IgD-negative memory B cell (primary cell): ENCODE measurements around the gene TCF21. TPM values are rescaled to one million over a fixed set of nuclear protein-coding genes. Genes with fewer than 3 reads are reported as not detected.
A peak's percentile ranks its signal among the peaks of the same experiment; 100 is the strongest.

ENCODE experiments used
- H3K27ac Mint-ChIP-seq, 3 donors: one replicate each; pipeline ENCODE4 v1.8.0; 2020 to 2022; ENCODE audit warnings: mild to moderate bottlenecking in 3 of 3, mixed read lengths in 3 of 3, moderate library complexity in 1 of 3
- H3K27me3 Mint-ChIP-seq: one replicate; pipeline ENCODE4 v1.8.0; 2021; ENCODE audit warnings: mixed read lengths
- H3K36me3 Mint-ChIP-seq: one replicate; pipeline ENCODE4 v1.8.0; 2020; ENCODE audit warnings: mild to moderate bottlenecking, mixed read lengths
- H3K4me1 Mint-ChIP-seq, 3 donors: one replicate each; pipeline ENCODE4 v1.8.0; 2020 to 2022; ENCODE audit warnings: mixed read lengths in 3 of 3, mild to moderate bottlenecking in 1 of 3
- H3K4me3 Mint-ChIP-seq, 4 donors: one replicate each; pipeline ENCODE4 v1.8.0; 2020 to 2022; ENCODE audit warnings: mild to moderate bottlenecking in 4 of 4, mixed read lengths in 4 of 4, moderate library complexity in 3 of 4
- H3K9me3 Mint-ChIP-seq, 3 donors: one replicate each; pipeline ENCODE4 v1.8.0; 2020 to 2021; ENCODE audit warnings: mixed read lengths in 3 of 3, mild to moderate bottlenecking in 1 of 3
- polyA plus RNA-seq: library from polyadenylated mRNA; unstranded; fragments of 300-500 nt; fragmentation: Illumina TruSeq; gene quantifications from one replicate; pipeline ENCODE4 v1.2.3, GENCODE V29; 2021

Gene TCF21
- polyA plus RNA-seq, 1 donor from 2014 or later, result not detected

DNA sequence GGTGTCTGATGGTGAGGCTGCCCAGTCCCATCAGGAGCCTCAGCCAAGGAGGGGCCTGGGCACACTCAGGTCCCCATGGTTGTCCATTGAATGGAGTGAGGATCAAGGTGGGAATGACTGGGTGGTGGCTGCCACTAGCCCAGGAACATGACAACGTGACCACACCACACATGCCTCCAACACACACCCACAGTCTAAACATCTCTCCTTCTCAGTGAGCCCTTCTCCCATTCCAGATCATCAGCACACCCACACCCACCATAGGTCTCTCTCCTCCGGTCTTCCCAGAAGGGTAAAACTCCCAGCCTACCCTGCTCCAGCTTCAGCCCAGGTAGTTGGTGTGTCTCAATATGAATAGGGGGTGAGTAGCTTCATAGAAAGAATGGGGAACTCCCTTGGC is 5.5 kb downstream of the TCF21 start:
- H3K27ac Mint-ChIP-seq, result peak overlapping the region in 1 of 3 donors; percentile 64
- H3K4me1 Mint-ChIP-seq, result peaks cover 11 to 20% (median 18%) of the 10 kb centered on the region in 3 donors
- H3K4me3 Mint-ChIP-seq, result peak overlapping the region in 1 of 4 donors; percentile 22
- H3K9me3 Mint-ChIP-seq, result peaks cover 0 to 5% (median 3%) of the 10 kb centered on the region in 3 donors
- no peaks in the 10 kb centered on the region for H3K36me3 Mint-ChIP-seq
- H3K27me3 Mint-ChIP-seq, result peaks cover 72% of the 10 kb centered on the region

DNA sequence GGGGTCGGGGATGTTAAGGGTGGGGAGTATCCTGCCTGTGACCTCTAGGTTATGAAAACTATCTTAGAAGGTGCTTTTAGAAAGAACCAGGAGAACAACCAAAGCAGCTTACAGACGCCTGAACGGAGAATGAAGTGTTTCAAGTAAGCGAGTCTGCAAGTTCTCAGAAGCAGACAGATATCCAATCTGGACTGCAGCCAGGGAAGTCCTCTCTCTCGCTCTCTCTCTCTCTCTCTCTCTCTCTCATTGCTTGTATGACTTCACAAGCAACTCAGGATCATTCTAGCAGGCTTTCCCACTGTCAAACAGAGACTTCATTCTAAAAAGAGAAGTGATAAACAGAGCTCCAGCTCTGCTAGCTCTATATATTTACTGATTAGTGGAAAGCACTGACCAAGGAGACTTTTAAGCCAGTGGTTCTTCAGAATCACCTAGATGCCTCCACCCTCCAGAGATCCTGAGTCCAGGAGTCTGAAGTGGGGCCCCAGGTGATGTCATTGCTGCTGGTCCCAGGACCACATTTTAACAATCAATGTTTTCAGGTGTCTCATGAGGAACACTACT is 6.0 kb downstream of the TCF21 start:
- H3K27me3 Mint-ChIP-seq, result peaks cover 69% of the 10 kb centered on the region
- H3K4me1 Mint-ChIP-seq, result peaks cover 11 to 19% (median 16%) of the 10 kb centered on the region in 3 donors
- H3K4me3 Mint-ChIP-seq, result peak overlapping the region in 1 of 4 donors; percentile 22
- H3K9me3 Mint-ChIP-seq, result peaks cover 0 to 5% (median 3%) of the 10 kb centered on the region in 3 donors
- no peaks in the 10 kb centered on the region for H3K36me3 Mint-ChIP-seq
- no peak overlapping the region for H3K27ac Mint-ChIP-seq

DNA sequence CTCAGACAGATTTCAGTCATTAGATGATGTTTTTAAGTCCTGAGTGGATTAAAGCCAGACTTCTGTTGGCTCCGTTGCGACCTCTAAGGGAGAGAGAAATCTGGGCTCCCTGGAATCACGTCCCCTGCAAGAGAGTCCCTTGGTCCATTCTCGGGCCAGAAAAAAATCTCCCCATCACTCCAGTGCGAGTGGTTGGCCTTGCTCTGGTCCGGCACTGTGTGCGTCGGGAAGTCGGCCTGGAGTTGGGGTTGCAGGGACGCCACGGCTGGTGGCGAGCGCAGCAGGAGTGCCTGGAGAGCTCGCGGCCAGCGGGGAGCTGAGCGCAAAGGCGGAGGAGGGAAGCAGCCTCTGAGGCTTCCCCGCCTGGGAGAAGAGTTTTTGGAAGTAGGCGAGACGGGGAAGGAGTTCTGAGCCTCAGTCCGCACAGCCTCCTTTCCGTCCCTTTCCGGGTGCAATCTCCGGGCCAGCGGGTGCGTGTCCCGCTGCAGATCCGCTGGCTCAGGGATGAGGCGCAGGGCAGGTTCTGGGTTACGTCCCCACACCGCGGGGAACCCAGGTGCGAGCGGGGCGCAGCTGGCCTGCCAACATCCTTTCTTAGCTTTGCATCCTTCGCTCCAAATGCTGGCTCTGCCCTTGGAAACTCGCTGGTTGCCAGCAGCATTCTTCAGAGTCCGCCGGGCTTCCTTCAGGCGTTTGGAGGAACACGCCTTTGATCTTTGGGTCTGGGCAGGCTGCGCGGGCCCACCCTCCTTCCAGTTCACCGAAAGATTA is 6.8 kb downstream of the TCF21 start:
- peaks cover 63% of the 10 kb centered on the region for H3K27me3 Mint-ChIP-seq
- H3K4me1 Mint-ChIP-seq, result peaks cover 8 to 15% (median 10%) of the 10 kb centered on the region in 3 donors
- H3K27ac Mint-ChIP-seq, result no peak overlapping the region
- H3K36me3 Mint-ChIP-seq, result no peaks in the 10 kb centered on the region
- H3K9me3 Mint-ChIP-seq, result peaks cover 0 to 4% (median 3%) of the 10 kb centered on the region in 3 donors
- no peak overlapping the region for H3K4me3 Mint-ChIP-seq

DNA sequence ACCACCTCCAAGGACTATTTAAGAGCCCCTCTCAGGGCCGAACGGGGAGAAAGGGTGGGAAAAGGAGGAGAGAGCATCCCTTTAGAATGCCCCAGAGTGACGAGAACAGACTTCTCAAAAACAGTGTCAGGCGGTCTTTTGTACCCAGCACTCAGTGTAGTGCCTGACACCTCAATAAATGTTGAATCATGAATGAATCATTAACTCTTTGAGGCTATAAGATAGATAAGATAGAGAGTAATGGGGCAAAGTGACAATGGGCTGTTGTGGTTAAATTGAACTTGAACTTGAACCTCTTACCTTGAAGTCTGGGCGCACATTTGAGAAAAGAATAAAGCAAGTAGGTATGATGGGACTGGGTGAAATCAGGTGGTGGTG is 7.4 kb downstream of the TCF21 start:
- no peak overlapping the region for H3K27ac Mint-ChIP-seq
- H3K36me3 Mint-ChIP-seq, result no peaks in the 10 kb centered on the region
- H3K4me1 Mint-ChIP-seq, result peaks cover 6 to 10% (median 8%) of the 10 kb centered on the region in 3 donors
- peaks cover 57% of the 10 kb centered on the region for H3K27me3 Mint-ChIP-seq
- peaks cover 0 to 3% (median 2%) of the 10 kb centered on the region in 3 donors for H3K9me3 Mint-ChIP-seq
- H3K4me3 Mint-ChIP-seq, result no peak overlapping the region

DNA sequence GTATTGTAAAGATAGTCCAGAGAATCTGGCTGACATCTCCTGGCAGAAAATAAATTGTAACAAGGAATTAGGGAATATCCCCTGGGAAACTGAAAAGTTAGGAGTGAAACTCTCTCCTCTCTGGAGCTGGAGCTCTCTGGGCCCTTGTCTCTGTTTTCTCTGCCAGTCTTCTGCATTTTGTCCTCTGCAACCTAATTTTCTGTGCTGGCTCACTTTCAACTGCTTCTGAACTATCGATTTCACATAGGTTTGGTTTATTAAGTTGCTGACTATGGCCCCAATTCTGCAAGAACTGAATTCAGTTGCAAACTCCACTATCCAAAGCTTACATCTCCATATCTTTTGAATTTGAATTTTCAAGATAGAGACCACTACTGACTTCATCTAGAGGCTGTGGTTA is 9.3 kb downstream of the TCF21 start:
- peaks cover 48% of the 10 kb centered on the region for H3K27me3 Mint-ChIP-seq
- H3K36me3 Mint-ChIP-seq, result no peaks in the 10 kb centered on the region
- no peak overlapping the region for H3K4me3 Mint-ChIP-seq
- H3K9me3 Mint-ChIP-seq, result peaks cover 0 to 3% (median 2%) of the 10 kb centered on the region in 3 donors
- no peak overlapping the region for H3K27ac Mint-ChIP-seq
- H3K4me1 Mint-ChIP-seq, result peaks cover 3 to 6% (median 3%) of the 10 kb centered on the region in 3 donors

DNA sequence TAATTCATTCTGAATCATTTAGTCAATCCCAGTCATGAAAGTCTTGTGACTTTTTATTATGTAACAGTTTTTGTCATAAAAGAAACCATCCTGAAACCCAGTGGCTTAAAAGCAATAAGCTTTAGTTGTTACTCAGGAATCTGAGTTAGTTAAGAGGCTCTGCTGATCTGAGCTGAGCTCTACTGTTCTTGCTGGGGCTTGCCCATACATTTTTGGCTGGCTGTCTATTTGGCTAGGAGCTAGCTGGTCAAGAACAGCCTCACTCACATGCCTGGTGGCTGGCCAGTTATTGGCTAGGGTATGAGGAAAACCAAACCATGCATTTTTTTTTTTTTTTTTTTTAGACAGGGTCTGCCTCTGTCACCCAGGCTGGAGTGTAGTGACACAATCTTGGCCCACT is 10.6 kb downstream of the TCF21 start:
- no peaks in the 10 kb centered on the region for H3K36me3 Mint-ChIP-seq
- no peak overlapping the region for H3K4me3 Mint-ChIP-seq
- H3K4me1 Mint-ChIP-seq, result no peaks in the 10 kb centered on the region
- H3K27me3 Mint-ChIP-seq, result peaks cover 37% of the 10 kb centered on the region
- H3K27ac Mint-ChIP-seq, result no peak overlapping the region
- peaks cover 0 to 2% (median 0%) of the 10 kb centered on the region in 3 donors for H3K9me3 Mint-ChIP-seq

DNA sequence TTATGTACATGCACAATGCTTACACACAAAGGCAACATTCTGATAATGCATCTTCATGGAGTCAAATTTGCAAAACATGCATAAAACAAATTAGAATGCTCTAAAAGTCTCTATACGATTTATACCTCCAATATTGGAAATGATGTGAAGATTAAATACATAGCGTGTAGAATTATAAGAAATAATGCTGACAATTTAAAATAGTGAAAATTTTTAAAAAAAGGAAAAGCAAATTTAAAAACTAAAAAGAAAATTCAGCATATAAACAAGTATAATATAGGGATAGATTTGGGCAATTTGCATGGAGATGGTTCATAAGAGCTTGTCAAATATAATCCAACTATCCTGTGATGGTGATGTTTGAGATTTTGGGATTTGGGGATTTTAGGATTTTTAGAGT is 14.9 kb downstream of the TCF21 start:
- H3K9me3 Mint-ChIP-seq, result no peaks in the 10 kb centered on the region
- no peak overlapping the region for H3K4me3 Mint-ChIP-seq
- no peaks in the 10 kb centered on the region for H3K36me3 Mint-ChIP-seq
- peaks cover 14% of the 10 kb centered on the region for H3K27me3 Mint-ChIP-seq
- H3K4me1 Mint-ChIP-seq, result no peaks in the 10 kb centered on the region
- no peak overlapping the region for H3K27ac Mint-ChIP-seq

DNA sequence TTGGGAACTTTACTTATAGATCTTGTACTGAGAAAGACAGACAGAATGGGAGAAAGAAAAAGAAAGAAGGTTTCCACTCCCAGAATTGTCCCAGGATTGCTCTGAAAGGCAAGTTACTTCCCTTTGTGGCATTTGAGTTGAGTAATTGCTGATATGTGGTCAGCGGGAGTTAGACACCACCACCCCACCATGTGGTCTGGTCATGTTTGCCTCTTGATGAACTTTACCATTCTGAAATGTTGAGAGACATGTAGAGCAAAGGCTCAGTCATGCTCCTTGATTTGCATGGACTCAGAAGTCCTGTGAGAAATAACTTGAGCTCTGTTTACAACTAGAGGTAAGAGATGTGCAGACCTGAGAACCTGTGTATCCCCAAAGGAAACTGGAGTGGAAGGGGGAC is 17.1 kb downstream of the TCF21 start:
- H3K9me3 Mint-ChIP-seq, result no peaks in the 10 kb centered on the region
- no peak overlapping the region for H3K27ac Mint-ChIP-seq
- H3K4me1 Mint-ChIP-seq, result no peaks in the 10 kb centered on the region
- no peaks in the 10 kb centered on the region for H3K36me3 Mint-ChIP-seq
- peaks cover 19% of the 10 kb centered on the region for H3K27me3 Mint-ChIP-seq
- H3K4me3 Mint-ChIP-seq, result no peak overlapping the region

DNA sequence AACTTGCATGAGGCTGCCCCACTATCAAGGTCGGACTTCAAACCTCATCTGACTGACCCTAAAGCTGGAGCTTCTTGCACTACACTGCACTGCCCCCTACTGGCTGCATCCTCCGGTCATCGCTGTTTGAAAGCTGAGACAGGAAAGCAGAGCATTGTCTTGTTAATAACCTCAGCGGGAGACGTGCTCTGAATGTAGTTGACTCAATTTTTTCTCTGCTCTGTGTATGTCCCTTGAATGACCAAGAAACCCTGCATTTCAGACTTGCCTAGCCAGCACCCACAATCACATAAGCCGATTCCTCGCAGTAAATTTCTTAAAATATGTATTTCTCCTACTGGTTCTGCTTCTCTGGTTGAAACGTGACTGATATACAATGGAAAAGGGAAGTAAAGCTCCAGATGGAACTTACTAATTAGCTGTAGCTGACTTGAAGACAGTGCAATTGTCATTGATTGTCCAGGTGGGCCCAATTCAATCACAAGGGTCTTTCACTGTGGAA is 27.8 kb downstream of the TCF21 start:
- Mint-ChIP-seq H3K27ac (no peak overlapping the region), H3K9me3 (no peaks in the 10 kb centered on the region)

DNA sequence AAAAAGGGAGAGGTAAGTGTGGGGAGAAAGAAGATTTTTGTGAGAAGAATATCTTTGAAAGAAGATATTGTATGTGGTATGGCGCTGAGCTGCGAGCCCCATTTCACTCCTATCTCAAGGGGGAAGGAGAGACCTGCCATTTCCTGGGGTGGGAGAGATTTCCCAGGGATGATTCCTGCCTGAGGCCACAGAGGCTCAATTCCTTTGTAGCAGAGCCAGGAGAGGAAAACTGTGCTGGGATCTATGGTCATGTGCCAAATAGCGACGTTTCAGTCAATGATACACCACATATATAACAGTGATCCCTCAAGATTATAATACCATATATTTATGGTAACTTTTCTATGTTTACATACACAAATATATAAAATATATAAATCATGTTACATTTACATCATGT is 28.9 kb downstream of the TCF21 start:
- Mint-ChIP-seq H3K27me3 (peaks cover 7% of the 10 kb centered on the region), H3K4me1 (peaks cover 0 to 4% (median 3%) of the 10 kb centered on the region in 3 donors), H3K27ac (peak overlapping the region in 1 of 3 donors; percentile 48), H3K36me3 (no peaks in the 10 kb centered on the region), H3K9me3 (no peaks in the 10 kb centered on the region), H3K4me3 (no peak overlapping the region)

More for the DNA sequence above, 27.8 kb downstream of the TCF21 start:
- Mint-ChIP-seq H3K4me1 (peaks cover 0 to 4% (median 3%) of the 10 kb centered on the region in 3 donors), H3K36me3 (no peaks in the 10 kb centered on the region), H3K4me3 (no peak overlapping the region), H3K27me3 (peaks cover 7% of the 10 kb centered on the region)

DNA sequence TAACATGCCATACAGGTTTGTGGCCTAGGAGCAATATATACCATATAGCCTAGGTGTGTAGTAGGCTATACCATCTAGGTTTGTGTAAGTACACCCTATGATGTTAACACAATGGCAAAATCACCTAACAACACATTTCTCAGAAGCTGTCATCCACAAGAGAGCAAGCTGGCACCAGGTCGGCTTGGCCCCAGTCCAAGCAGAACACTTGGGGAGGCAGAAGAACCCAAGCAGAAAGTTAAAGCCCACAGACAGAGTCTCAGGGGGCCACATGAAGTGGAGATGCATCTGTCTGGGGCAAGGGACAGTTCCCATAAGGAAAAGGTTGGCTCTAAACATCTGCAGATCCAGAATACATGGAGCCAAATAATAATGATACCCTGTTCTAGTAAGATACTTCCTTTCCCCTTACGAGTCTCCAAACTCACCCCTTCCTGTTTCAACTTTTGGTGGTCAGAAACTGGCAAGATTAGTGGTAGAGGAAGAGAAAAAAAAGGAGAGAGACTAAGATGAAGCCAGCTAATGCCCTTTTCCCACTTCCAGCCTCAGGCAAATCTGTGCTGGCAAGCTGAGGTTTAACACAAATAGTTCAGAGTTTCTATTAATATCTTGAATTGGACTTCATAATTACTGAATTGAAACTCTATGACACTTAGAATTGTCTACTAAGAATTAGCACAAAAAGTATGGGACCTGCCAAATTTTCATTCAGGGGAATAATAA is 29.5 kb downstream of the TCF21 start:
- Mint-ChIP-seq H3K36me3 (no peaks in the 10 kb centered on the region), H3K27me3 (peaks cover 7% of the 10 kb centered on the region), H3K9me3 (no peaks in the 10 kb centered on the region), H3K4me3 (no peak overlapping the region), H3K27ac (peak overlapping the region in 1 of 3 donors; percentile 48), H3K4me1 (peaks cover 0 to 4% (median 3%) of the 10 kb centered on the region in 3 donors)

DNA sequence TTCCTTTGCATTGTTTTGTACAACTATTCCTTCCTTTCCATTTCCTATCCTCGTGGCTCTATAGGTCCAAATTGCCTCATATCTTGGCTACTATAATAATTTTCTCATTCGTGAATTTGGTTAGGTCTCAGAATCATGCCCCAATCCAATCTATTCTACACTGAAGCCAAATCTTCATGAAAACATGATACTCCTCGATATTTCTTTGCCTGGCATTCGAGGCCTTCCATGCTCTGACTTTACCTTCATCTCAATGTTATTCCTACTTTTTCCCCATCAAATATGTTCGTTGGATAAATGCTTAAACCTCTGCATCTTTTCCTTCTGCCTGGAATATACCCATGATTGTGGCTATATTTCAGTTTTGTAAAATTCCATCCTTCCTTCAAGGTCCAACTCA is 30.4 kb downstream of the TCF21 start:
- Mint-ChIP-seq H3K4me3 (no peak overlapping the region), H3K9me3 (no peaks in the 10 kb centered on the region), H3K27ac (peak overlapping the region in 1 of 3 donors; percentile 14), H3K4me1 (peaks cover 0 to 7% (median 3%) of the 10 kb centered on the region in 3 donors), H3K36me3 (no peaks in the 10 kb centered on the region), H3K27me3 (peaks cover 4% of the 10 kb centered on the region)

DNA sequence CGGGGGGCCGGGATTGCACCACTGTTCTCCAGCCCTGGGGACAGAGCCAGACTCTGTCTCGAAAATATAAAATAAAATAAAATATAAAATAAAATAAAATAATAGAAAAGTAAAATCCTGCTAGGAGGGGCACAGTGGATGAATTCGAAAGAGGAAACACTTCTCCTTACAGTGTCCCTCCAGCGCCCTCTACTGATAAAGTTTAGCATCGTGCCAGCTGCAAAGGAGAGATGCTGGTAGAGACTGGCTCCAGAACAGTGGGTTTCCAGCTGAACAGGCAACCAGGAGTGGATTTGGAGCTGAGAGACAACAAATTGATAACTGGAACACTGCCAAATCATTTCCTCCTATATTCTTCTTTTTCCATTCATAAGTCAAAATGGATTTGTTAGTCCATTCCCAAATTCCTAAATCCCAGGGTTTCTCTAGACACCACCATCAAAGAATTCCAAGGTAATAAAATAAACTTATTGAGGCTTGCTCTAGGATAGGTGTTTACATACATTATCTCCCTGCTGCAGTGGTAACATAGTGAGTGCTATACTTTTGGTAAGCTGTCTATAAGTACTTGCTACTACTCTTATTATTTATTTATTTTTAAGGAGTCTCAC is 32.4 kb downstream of the TCF21 start:
- Mint-ChIP-seq H3K4me1 (peaks cover 0 to 7% (median 3%) of the 10 kb centered on the region in 3 donors), H3K27me3 (peaks cover 4% of the 10 kb centered on the region), H3K36me3 (no peaks in the 10 kb centered on the region), H3K4me3 (no peak overlapping the region), H3K27ac (no peak overlapping the region), H3K9me3 (no peaks in the 10 kb centered on the region)

DNA sequence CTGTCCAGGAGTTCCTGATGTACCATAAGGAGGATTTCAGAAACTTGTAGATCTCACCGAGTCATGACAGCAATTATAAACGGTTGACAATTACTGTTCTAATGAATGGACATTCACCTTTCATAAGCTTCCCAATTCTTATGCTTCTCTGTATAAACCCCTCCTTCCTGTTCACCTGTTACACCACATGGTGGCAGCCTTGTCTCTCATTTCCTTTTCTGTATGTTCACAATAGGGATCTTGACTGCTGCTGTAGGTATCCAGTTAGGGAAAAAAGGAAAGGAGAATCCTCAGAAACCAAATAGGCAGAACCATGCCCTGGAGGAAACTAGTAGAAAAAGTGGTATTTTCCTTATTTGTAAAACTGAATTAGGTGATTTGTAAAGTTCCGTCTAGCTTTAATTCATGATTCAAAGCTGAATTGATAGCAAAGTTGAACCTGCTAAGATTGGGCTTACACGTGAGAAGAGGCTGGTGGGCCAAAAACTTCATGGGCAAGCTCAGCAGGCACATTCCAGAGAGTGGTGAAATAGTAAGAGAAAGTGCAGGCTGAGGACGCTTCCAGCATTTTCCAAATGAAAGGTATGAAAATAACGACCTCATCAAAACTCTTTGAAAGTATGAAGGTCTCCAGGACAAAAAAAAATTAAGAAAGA is 35.2 kb downstream of the TCF21 start:
- no peaks in the 10 kb centered on the region for H3K36me3 Mint-ChIP-seq
- peaks cover 0 to 3% (median 1%) of the 10 kb centered on the region in 3 donors for H3K4me1 Mint-ChIP-seq
- no peak overlapping the region for H3K27ac Mint-ChIP-seq
- H3K4me3 Mint-ChIP-seq, result no peak overlapping the region
- H3K27me3 Mint-ChIP-seq, result peaks cover 5% of the 10 kb centered on the region
- no peaks in the 10 kb centered on the region for H3K9me3 Mint-ChIP-seq
